Fibroblast of skin of left biceps (primary cell): ENCODE measurements around the gene FADD.
"Not testable (repeated sequence)": the region's sequence is repeated elsewhere in the genome, so short reads cannot be mapped to it uniquely, and the experiment has no call there.

ENCODE experiments used
- DNase-seq, 2 experiments: peaks; one replicate each; pipeline ENCODE4 v3.0.0-alpha.2; 2013; ENCODE audit warnings: low read depth in 2 of 2

FADD gene

DNA sequence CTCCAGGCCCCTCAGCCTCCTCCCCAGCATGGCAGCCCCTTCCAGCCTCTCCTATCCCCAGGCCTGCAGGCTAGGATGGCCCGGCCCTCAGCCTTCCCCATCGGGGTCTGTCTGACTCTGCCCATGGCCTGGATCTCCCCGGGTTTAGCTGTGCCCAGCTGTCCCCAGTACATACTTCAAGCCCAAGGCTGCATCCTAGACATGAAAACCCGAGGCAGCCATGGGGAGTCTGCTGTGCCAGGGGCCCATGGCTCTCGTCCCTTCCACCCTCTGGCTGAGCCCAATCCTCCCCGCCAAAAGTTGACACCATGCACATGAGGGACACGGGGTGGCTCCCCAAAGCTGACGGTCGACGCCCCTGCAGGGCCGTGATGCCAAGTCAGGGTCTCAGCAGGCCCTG is 22.2 kb upstream of the FADD start:
- no peak for DNase-seq

DNA sequence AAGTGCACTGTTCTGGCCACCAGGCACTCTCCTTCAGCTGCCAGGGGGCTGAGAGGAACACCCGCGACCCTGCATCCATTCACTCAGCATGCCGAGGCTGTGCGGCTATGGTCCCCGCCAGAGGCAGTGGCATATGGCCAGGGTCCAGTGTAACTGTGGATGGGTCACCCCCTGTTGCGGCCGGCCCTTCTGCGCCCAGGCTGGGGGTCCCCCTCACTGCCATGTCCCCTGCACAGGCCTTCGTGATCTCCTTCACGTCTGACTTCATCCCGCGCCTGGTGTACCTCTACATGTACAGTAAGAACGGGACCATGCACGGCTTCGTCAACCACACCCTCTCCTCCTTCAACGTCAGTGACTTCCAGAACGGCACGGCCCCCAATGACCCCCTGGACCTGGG is 20.8 kb upstream of the FADD start:
- no peak for DNase-seq

DNA sequence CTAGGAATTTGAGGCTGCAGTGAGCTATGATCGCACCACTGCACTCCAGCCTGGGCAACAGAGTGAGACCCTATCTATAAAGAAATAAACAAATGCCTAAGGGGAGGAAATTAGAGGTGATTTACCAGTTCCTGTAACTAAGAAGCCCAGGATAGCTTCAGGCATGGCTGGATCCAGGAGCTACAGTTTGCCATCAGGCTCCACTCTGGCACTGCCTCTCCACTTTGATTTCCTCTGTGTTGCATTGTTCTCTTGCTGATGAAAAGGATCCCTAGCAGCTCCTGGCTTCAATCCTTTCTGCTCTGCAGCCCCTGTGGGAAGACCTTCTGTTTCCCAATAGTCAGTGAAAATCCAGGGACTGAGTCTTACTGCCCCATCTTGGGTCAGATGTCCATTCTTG is 20.1 kb upstream of the FADD start:
- DNase-seq, result no peak

DNA sequence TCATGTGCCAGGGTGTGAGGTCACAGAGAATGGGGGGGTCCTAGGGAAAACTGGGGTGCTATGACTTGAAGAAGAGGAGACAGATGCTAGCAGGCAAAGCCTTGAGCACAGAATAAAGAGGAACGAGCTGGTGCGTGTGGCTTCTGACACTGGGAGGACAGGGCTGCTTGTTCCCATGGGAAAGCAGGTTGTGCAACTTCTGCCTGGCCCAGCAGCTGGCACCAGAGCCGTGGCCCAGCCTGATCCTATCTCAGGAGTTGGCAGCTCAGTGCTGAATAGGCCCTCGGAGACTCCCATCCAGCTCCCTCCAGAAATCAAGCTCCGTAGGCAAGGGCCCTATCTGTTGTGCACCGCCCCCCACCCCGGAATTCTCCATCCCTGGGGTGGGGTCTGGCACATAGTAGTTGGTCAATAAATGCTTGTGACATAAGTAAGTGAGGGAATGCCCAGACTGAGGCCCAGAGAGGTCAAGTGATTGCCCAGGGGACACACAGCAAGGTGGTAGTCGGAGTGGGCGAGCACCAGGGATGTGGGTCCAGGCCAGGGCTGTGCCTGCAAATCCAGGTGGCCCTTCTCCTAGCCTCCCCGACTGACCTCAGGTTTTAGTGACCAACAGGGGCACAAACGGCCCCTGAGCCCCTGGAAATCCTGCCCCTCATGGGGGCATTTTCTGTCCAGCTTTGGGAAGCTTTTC is 19.5 kb upstream of the FADD start:
- no peak for DNase-seq

DNA sequence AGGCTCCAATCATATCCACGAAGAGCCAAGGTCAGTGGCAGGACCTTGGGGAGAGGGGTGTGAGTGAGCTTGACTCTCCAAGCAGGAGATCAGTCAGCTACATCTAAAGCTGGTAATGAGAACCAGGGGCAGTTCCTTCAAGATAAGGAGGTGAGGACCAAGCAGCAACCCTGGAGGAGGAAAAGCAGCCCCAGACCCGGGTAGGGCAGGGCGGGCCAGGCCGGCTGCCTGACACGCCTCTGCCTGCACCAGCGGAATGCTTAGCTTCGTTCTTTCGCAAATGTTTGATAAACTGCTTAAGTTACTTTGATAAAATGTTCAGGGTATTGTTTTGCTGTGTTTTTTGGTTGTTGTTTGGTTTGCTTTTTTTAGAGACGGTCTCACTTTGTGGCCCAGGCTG is 18.7 kb upstream of the FADD start:
- no peak for DNase-seq

DNA sequence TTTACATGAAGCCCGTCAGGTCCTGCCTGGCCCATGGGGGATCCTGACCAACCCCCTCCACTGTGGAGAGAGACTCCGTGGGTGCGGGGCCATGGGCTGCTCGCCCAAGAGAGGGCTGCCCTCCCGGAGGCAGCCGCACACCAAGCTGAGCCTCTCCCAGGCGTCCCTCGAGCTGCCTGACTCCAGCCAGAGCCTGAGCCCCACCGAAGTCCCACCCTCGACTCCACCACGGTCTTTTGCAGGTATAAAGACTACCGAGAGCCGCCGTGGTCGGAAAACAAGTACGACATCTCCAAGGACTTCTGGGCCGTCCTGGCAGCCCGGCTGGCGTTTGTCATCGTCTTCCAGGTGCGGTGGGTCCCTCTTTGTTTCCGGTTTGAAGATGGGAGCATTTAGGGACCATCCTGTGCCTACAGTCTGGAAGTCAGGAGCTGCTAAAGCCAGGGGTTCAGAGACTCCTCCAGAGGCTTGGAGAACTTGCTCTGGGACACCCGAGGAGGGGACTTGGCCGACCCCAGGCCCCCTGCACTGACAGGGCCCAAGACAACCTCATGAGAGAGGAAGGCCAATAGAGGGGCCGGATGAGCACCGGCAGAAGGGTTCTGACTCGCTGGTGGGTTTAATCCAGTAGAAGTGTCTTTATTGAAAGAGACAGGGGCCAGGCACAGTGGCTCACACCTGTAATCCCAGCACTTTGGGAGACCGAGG is 17.6 kb upstream of the FADD start:
- no peak for DNase-seq

DNA sequence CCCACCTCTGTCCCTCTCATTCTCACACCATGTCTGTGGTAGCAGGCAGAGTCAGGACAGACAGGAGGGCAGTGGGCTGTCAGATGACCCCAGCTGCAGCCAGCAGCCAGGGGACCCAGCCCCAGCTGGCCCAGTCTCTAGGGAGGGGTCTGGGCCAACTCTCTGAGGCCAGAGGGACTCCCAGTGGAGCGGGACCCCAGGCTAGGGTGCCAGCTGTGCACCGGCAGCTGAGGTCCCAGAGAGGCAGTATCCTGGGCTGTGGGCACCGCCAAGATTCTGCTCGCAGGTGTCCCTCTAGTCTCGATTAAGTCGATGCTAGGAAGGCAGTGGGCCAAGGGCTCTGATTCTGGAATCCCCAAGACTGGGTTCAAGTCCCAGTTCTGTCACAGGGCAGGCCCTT is 16.7 kb upstream of the FADD start:
- DNase-seq, result no peak

DNA sequence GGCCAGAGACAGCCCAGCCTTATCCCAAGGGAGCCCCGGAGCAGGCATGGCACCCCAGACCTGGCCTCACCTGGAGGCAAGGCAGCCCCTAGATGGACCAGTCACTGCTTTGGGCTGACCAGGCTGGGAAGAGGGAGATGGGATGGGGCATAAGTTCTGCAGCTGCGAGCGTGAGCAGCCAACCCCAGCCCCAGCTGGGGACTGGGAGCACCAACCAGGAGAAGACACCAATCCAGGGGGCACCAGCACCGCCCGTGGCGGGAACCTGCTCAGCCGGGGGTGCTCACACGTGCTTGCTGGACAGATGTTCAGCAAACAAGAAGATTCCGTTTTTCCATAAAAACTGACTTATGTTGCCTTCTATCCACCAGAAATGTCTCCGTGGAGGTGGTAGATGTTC is 16.2 kb upstream of the FADD start:
- no peak for DNase-seq

DNA sequence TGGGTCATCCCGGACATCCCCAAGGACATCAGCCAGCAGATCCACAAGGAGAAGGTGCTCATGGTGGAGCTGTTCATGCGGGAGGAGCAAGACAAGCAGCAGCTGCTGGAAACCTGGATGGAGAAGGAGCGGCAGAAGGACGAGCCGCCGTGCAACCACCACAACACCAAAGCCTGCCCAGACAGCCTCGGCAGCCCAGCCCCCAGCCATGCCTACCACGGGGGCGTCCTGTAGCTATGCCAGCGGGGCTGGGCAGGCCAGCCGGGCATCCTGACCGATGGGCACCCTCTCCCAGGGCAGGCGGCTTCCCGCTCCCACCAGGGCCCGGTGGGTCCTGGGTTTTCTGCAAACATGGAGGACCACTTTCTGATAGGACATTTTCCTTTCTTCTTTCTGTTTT is 15.3 kb upstream of the FADD start:
- DNase-seq, result no peak

DNA sequence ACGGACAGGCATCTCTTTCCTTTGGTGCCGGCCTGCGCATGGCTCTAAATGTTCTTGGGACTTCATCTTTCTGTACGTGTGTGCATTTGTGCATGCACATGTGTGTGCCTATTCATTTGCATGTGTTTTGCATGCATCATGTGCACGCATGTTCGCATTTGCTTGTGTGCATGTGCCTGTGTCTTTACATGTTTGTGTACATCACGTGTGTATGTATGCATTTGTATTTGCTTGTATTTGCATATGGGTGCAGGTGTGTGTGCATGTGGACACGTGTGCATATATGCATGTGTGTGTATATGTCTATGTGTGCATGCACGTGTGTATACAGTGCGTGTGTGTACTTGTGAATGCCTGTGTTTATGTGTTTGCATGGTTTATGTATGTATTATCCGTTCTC is 13.5 kb upstream of the FADD start:
- no peak for DNase-seq

DNA sequence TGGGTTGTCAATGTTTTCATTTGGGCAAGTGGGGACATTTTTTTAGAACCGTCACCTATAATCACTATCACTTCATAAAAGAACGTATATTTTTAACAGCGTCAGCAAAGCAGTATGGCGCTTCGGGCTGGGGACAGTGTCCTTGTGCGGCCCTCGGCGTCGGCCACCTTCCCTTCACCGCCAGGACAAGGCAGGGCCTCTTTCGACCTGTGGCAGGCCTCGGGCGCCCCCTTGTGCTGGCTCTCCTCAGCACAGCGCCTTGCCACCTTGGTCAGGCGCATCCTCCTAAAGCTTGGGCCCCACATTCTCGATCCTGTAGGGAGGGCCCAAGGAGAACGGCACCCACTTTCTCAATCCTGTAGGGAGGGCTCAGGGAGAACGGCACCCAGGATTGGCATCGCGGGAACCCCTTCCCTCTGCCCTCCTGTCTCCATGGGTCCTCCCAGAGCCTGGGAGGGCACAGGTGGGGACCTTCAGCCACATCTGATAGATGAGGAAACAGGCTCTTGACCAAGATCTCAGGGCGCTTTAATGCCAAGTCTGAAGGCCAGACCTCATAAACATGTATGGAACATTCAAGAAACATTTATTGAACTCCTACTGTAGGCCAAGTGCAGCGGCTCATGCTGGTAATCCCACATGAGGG is 11.5 kb upstream of the FADD start:
- DNase-seq, result no peak

DNA sequence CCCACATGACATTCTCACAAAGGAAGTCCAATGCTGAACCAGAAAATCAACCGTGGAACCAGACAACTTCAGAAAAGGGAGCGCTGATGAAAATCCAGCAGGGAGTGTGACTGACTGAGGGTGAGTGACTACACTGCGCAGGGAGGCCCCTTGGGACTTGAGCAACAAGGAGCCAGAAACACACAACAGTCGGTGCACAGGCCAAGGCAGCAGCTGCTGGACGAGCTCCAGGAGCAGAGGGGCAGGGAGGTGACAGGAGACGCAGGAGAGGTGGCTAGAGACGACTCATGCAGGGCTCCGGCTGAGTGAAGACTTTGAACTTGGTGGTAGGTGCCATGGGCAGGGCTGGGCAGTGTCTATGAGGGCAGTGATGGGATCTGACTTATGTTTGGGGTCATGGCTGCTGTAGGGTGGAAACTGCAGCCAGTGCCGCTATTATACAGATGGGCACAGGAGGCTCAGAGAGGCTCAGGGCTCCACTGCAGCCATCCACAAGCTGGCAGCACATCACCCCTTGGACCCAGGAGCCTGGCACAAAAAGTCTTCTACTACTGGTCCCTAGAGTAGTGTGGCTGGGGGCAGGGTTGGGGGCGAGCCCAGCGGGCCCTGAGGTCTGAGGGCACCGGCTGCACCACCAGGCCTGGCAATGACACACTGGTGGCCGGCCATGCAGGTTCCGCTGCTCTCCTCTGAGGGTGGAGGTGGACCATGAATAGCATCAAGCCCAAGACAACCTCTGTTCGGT is 10.3 kb upstream of the FADD start:
- no peak for DNase-seq

DNA sequence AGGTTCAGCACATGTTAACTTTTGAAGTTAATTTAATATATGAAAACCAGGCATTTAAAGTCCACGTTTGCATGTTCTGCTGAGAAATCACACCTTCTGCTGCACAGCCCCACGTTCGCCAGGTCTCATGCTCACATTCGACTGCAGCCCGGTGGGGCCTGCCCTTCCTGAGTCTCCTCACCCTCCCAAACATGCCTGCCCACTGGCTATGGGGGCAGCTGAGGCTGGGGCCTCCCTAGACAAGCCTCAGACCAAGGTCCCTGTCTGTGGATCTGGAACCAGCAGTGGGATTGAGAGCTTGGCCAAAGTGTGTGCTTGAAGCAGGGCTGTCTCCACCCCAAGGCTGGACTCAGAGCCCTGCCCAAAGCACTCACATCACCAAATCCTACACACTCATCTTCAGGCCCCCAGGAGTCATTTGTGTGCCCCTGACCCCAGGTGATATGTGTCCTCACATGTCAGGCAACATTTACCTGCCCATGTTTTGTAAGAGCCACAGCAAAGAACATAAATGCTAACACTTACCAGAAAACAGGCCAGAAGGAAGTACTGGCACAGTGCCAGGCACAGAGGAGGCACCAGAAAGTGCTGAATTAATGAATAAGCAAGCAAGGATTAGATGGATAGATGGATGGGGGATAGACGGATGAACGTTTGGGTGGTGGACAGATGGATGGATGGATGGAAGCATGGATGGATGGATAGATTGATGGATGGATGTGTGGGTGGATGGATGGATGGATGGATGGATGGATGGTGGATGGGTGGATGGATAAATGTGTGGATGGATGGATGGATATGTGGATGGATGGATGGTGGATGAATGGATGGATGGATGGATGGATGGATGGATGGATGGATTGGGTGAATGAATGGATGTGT is 9.4 kb upstream of the FADD start:
- no peak for DNase-seq

DNA sequence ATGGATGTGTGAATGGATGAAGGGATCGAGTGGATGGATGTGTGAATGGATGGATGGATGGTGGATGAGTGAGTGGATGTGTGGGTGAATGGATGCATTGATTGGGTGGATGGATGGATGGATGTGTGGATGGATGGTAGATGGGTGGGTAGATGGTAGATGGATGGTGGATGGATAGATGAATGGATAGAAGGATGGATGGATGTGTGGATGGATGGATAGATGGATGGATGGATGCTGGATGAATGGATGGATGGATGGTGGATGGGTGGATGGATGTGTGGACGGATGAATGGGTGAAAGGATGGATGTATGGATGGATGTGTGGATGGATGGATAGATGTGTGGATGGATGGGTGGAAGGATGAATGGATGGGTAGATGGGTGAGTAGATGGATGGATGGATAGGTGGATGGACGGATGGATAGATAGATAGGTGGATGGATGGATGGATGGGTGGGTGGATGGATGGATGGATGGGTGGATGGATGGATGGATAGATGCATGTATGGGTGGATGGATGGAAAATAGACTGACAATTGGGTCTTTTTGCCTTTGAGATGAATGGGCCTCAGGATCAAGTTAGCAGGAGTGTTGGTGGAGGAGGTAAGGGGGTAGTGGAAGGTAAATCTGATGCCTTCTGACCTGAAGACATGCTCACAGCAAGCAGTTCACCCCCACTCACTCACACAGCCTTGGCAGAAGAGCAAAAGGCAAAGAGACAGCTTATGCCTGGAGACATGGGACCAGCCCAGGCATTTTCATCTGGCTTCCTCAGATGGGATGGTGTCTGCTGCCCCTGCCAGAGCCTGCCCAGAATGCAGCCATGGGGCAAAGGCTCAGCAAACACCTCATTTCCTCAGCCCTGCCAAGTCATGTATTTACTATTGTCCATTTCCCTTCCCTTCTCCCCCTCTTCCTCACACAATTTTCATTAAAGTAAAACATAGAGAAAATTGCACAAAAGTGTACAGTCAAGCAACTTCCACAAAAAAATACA is 8.0 kb upstream of the FADD start:
- DNase-seq, result no peak

DNA sequence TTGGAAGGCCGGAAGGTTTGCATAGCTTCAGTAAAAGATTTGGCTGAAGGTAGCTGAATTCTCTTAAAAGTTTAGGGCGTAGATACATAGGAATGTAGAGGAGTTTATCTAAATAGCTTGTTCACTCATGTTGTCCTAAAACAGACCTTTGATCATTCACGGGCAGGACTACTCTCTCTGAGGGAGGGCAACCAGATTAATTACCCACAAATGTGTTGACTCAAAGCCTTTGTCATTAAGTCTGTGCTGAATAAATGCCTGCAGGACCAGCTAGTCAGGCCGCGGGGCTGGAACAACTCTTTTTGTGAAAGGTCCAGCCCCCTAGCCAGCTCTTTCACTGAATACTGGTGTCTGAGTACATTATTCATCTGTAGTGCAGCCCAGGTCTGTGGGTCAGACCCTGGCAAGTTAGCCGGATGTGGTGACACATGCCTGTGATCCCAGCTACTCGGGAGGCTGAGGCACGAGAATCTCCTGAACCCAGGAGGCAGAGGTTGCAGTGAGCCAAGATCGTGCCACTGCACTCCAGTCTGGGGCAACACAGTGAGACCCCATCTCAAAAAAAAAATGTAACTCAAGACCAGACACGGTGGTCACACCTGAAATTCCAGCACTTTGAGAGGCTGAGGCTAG is 2.8 kb upstream of the FADD start:
- DNase-seq, result no peak

DNA sequence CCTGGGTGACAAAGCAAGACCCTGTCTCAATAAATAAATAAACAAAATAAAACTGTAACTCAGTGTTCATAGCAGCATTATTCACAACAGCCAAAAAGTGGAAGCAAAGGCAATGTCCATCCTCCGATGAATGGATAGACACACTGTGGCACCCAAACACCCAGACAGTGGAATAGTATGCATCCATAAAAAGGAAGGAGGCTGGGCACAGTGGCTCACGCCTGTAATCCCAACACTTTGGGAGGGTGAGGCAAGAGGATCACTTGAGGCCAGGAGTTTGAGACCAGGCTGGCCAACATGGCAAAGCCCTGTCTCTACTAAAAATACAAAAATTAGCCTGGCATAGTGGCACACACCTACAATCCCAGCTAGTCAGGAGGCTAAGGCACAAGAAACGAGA is 2.0 kb upstream of the FADD start:
- not testable (repeated sequence) for DNase-seq

DNA sequence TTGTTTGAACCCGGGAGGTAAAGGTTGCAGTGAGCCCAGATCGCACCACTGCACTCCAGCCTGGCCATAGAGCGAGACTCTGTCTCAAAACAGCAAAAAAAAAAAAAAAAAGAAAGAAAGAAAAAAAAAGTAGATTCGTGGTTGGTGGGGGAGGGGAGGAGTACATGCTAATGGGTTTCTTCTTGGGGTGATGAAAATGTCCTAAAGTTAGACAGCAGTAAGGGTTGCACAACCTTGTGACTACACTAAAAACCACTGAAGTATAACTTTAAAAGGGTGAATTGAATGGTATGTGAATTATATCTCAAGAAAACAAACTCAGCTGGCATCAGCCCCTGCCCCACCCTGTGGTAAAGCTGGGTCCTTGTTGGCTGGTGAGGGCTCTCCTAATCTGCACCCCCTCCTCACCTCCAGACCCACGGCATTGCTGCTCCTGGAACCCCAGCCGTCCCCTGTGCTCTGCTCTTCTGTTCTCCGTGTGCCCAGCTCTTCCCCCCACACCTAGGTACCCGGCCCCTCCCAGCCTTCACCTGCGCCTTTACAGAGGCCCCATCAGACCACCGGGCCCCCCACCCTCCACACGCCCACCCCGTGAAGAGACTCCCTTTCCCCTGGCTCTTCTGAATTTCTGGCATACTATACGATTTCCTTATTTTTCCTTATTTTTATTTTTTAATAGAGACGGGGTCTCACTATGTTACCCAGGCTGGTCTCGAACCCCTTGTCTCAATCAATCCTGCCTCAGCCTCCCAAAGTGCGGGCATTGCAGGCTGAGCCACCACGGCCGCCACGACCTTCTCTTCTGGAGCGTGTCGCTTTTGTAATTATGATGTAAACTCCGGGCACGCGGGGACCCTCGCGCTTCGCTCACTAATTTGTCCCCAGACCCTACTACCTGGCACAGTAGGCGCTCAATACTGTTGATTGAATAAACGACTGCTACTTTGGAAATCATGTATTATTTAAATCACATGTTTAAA is 924 bp upstream of the FADD start:
- no peak for DNase-seq

DNA sequence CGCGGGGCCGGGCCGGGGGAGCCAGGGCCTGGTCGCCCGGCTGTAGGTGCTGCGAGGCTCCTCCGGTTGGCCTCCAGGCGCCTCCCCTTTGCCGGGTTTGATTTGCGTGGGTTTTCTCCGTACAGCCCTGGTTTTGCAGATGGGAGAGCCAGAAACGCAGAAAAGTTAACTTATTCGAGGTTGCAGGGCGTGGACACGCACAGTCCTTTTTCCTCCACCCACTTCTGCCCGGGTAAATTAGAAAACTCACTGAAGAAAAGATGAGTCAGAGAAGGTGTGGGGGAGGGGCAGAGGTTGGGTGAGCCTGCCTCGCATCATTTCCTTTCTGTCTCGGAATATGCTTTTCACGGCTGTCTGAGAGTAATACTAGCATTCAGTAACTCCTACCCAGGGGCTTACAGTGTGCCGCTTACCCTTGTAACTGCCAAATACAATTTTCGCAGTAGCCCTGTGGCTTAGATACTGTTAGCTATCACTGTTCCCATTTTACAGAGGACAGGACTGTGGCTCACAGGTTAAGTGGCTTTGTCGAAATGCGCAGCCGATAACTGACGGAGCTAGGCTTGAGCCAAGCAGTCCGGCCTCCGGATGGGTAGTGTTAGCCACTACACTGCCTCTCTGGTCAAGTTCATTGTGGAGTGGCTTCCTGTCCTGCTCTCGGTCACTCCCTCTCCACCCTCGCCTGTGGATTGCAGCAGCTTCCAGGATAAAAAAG is 812 bp downstream of the FADD start:
- peak; percentile 44 to 61 for DNase-seq
